ENCODE data around the gene SYT6. TPM values are rescaled to one million over a fixed set of nuclear protein-coding genes. Genes with fewer than 3 reads are reported as not detected.

Gene SYT6
- total RNA-seq, 1 donor from 2014 or later, result not detected

DNA sequence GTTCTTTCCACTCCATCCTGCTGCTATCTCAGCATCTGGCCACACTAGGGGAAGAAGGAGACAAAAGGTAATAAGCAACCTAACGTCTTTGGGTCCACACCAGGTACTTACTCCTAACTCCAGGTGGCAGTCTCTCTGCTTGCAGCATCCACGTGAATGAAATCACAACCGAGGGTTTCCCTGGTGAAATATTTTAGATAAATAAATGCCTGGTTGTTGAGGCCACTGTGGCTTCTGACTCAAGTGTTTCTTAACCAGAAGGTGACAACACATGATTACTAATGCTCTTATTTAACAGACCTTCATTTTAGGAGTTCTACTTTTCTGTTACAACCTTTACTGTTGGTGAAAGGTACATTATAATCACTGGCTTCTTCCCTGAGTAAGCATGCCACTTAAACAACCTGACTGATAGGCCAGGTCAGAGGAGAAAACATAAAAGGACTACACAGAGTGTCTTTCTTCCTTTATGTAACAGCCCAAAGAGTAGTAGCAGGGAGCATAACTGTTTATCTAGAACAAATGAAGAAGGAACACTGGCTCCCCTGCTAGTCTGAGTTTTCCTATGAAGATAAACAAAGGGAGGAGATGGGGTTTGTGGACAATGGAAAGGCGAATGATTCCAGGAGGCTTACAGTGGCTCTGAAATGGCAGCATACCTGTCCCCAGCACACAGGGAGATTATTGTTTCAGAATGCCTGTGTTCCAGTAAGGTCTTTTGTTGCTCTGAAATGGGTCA lies 59.9 kb downstream of the SYT6 start:
- DNase-seq (ENCODE audit: low read depth in 2 of 2), result no peak

DNA sequence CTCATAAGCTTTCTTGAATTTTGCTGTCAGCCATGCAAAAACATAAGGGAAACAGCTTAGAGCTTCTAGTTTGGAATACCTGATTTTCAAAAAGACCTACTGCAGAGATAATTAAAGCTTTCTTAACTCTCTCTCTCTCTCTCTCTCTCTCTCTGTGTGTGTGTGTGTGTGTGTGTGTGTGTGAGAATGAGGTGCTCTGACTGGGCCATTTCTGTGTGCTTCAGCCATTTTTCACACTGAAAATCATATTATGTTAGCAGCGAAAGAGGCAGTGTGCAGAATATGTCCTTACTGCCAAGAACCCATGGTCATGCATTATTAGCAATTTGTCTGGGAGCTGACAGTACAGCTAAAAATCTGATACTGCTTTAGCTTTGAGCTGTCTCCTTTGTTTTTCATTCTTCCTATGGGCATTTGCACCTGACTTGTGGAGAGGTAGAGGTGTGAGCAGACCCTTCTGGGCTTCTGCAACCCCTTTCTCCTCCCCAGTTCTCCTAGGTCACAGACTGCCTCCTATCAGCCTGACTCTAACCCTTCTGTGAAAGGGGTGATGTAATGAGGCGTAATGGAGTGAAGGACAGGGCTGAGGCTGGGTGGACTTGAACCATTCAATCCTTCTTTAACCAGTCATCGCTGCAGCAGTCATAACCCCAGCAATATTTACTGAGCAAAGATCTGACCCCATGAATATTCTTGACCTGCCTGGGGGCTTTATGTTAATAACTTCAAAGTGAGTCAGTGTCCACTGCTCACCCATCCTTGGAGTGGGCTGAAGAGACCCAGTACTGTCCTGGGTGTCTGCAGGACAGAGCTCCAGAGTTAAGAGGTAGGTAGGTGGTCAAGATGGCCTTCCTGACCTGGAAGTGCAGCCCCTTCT lies 61.2 kb downstream of the SYT6 start:
- no peak for DNase-seq (ENCODE audit: low read depth in 2 of 2)

DNA sequence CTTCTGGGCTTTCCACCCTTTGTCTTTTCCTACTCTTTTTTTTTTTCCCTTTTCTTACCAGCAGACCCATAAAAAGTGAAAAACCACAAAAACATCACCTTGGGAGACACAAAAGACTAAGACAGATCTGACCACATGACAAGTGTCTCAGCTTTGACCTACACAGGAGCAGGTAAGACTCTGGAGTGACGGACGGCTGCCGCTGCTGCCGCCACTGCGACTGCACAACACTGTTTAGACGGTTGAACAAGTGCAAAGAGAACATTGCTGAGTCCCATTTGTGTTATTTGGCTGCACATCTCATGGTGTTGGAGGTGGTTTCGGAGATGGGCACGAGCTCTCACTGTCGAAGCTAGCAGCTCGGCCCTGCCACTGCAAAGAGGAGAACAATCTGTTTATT lies 62.0 kb downstream of the SYT6 start:
- DNase-seq (ENCODE audit: low read depth in 2 of 2), result no peak

DNA sequence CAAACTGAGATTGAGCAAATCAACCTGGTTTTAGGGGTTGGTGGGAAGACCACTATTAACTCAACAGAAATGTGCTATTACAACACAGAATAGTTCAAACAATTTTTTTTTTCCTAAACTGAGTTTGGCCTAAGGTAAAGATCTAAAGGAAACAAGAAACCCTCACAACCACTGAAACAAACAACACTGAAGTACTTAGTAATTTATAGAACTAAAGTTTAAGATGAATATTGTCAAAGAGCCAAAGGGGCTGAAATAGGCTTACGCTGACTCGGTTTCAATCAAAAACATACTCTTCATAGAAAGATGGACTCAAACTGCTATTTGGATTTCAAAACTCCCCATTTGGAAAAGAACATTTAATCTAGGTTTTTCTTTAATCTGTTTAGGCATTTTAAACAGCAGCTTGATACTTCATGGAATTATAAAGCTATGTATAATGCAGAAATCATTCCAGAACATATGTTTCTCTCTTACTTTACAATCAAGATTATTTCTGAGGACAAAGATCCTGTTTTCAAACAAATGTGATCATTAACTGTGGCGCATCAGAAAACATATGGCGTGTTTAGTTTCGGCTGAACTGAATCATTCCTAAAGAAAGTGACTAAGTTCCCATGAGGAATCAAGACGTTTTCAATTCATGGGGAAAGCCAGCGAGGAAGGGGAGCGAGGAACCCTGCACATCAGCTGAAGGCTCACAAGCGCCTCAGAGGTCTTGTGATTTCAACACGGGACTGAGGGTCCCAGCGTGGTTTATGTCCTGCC lies 62.7 kb downstream of the SYT6 start:
- no peak for DNase-seq (ENCODE audit: low read depth in 2 of 2)

DNA sequence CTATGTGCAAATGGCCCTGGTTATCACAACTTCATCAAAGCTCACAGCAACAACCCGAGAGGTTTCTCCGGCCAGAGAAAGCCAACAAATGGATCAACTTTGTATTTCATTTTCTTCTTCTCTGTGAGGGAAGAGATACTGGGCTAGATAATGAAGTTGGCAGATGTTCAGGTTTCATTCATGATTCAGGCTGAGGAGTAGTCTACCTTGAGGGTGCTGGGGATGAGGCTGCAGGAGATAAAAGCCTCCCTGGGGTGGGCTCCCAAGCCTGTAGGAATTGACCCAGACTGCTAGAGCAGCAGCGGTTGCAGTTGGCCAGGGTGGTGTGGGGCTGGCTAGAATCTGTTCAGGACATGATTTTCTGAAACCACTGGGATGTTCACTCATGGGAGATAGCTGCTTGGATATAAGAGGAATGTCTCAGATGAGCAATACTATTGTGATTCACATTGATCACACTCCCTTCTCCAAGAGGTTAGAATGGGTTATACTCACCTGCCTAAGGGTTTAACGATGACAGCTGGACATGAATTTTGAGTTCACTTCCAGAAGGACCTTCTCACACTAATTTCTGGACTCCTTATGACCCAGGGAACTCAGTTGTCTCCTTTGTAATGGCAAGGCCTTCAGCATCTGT lies 64.0 kb downstream of the SYT6 start:
- no peak for DNase-seq (ENCODE audit: low read depth in 2 of 2)

DNA sequence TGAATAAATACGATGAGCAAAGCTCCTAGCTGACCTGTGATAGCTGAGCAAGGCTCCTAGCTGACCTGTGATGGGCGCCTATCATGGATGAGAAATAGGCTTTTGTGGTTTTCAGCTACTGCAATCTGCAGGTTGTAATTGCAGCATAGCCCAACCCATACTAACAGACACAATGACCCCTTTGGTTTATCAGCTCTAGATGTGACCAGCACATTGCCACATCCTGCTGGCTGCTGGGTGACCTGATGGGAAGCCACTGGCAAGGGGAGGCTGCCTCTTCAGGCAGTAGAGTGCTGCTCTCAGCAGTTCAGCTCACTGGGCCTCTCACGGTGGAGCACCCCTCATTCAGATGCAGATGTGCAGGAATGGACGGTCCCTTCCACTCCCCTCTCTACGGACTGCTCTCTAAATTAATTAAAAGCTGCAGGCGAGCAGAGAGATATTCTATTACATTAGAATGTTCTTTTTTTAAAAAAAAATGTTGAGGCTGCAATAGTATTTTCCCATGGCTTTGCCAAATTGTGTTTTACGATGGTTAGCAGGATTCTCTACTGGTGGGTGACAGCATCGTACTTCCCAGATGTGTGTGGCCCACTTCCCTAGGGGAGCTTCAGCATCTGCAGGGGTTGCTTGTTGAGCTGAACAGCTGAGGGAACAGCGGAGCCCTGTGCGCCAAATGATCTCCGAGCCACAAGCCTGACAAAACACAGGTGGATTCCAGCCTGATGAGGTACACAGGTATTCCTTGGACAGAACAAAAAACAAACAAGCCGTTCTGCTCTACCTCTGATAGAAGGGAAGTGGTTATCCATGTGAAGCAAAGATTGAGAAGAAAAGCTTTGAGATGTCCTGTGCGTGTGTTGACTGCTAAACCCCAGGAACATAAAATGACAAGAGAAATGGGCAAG lies 65.0 kb downstream of the SYT6 start:
- no peak for DNase-seq (ENCODE audit: low read depth in 2 of 2)

DNA sequence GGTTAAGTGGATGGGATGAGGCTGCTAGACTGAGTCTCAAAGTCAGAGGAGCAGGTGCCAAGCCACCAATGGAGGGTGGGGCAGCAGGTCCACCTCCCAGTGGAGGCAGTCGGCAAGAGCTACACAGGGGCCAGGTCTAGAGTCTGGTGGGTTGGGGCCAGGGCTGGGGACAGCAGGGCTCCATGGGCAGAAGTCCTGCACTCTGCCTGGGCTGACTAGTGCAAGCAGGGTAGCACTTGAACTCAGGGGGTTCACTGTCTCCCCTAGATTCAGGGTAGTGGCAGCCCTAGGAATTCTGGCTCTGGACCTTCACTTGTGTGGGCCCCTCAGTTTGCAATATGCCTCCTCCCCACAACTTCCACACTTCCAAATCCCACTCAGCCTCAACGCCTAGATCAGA lies 66.2 kb downstream of the SYT6 start:
- no peak for DNase-seq (ENCODE audit: low read depth in 2 of 2)

DNA sequence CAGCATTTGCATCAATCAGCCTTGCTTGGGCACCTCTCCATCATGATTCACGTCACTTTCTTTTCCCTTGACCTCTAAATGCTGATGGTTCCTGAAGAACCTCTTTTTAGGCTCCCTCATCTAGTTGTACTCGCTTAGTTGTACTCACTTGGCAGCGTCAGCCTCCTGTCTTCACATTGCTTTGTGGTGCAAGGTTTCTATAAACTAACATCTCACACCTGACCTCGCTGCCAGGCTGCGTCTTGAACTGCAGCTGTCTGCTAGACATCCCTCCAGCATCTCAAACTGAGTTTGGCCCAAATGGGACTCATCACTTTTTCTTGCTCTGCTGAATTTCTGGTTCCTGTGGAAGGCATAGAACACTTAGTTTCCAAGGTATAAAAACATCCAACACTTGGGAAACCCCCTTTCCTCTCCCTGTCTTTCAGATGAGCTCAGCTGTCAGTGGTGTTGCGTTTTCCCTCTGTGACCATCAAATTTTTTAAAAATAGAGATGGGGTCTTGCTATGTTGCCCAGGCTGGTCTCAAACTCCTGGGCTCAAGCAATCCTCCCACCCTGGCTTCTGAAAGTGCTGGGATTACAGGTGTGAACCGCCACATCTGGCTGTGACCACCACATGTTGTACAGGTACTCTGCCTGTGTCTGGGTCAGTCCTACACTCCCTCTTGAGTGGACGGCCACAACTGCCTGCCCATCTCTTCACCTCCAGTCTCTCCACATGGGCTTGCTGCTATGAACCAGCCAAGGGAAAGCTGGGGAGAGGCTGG lies 66.9 kb downstream of the SYT6 start:
- DNase-seq (ENCODE audit: low read depth in 2 of 2), result no peak

DNA sequence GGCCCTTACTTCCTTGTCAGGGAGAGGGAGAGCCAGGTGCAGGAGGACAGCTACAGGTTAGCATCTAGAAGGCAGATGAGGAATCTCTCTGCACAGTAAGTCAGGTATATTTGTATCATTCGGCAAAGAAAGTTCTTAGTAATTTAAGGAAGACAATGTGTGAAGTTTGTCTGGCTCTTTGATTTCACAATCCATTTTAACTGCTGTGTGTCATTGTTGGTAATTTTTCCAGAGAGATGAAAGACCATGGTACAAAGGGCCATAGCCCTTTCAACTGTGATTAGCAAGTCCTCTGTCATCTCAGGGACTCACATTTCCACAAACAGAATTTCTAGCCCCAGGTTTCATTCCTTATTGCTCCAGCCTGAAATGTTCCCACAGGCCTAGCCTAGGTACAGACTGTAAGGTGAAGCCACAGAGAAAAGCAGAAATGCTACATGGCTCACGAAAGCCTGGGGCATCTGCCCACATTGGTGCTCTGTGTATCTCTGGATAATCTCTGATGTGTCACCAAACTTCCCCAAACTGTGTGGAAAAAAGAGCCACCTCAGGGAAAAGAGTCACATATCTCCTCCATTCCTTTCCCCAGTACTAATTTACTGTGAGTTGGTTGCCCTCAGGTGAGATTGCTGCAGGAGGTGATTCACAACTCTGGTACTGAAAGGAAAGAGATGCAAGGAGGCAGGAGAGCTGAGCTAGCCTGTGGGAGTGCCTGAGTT lies 70.6 kb downstream of the SYT6 start:
- no peak for DNase-seq (ENCODE audit: low read depth in 2 of 2)

DNA sequence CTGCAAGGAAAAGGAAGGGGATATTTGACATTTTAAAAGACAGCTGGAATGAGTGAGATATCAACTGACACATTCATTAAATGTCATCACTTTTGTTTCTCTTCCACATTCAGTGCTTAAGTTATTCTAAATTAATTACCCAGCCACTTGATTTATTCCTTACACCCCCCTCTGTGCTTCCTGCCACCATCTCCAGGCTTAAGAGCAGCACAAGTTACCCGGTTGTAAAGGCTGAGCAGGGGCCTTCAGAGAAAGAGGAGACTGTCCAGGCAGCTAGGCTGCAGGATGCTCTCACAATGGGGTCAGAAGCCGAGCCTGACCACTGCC lies 71.4 kb downstream of the SYT6 start:
- no peak for DNase-seq (ENCODE audit: low read depth in 2 of 2)

DNA sequence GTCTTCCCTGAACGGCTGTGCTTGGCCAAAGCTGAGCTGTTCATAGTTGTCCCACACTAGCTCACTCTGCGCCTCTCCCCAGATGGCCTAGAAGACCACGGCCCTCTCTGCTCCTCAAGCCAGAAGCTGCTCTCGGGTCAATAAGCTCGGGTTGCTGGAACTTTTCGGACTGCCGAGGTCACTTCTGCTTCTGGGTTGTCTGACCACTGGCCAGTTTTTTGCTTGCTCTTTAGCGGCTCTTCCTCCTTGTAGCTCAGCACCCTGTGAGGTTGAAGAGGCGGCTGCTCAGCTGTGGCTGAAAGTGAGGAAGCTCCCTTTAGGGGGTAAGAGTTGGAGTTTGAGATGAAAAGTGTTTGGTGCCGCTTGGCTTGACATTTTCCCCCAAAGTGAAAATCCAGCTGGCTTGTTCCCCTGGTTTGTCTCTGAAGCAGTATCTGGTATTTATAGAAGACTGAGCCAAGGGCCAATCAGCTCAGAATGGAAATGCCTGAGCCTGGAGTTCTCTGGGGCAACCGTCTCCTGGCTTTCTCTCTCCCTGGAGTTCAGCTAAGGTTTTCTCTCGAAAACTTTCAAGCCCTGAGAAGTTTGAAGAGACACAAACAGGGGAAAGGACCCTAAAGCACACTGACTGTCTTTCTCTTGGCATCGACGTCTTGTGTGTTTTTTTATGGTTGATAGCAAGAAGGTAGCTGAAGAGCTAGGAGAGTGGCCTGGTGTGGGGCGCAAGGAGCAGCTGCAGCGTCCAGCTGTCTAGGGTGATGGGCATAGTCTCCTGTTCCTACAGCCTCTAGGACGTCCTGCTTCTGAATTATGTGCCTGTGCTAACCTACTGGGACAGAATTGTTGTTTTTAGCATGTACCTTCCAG lies 72.0 kb downstream of the SYT6 start:
- no peak for DNase-seq (ENCODE audit: low read depth in 2 of 2)

DNA sequence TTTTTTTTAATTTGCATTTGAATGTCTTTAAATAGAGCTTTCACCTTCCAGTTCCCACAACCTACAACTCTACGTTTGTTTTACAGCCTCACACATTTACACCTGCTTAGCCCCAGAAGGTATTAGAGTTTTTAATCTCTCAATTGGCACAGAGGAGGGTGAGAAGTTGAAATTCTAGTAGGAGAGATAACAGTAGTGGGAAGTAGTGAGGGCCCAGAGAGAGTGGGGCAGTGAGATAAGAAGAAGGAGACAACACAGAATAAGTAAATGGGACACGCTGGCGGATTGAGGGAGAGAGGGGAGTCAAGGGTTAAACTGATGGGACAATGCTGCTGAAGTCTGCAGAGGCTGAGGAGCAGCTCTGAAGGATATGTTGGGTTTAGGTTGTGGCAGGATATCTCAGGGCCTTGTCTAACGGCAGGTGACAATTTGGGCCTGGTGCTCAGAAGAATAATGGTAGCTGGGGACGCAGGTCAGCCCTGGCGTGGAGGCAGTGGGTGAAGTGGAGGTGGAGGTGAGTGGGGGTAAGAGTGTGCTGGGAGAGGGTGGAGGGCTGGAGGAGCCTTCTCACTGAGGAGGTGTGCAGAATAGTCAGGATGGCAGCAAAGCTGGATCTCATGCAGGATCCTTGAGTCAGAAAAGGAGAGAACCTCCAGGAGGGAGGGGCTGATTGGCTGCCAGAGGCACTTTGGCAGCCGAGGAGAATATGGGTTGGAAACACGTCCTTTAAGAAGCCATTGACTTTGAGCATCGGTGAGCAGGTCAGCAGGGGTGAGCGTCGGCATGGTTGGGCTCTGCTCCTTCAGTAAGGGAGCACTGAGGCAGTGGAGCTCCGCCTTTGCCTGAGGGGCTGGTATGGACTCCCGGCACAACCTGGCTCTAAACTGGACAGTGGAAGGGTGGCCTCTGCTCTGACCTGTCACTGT lies 72.9 kb downstream of the SYT6 start:
- DNase-seq (ENCODE audit: low read depth in 2 of 2), result no peak

DNA sequence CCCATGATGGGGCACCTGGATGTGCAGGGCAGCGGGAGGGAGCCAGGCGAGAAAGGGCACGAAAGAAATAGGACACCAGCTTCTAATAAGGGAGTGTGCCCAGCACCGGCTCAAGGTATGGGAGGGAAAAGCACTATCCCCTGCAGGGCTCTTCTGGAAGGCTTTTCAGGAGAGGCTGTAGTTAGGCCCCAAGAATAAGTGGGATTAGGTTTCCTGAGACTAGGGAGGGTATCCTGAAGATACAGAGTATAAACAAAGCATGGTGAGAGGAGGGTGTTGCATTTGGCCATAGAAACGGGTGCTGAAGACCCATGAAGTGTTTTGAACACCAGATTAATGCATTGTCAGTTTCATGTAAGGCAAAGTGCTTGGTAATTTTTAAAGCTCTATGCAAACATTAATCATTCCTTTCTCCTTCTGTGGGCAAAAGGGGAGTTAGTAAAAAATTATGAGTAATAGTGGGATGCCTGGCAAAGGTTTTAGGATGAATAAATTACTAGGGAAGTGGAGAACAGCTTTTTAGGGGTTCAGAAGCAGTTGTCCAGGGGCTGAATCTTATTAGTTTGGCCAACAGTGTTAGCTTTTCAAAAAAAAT lies 74.0 kb downstream of the SYT6 start:
- DNase-seq (ENCODE audit: low read depth in 2 of 2), result no peak

DNA sequence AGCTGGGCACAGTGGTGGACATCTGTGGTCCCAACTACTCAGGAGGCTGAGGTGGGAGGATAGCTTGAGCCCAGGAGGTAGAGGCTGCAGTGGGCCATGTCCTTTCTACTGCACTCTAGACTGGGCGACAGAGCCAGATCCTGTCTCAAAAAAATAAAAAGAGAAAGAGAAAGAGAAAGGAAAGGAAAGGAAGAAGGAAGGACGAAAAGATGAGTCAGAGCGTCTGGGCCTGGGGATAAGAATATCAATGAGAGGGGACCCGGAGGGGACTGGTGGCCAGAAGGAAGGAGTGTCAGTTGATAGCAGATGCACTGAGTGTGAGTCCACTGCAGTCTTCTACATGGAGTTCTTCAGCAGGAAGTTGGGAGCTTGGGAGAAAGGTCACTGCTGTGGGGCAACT lies 75.6 kb downstream of the SYT6 start:
- no peak for DNase-seq (ENCODE audit: low read depth in 2 of 2)

DNA sequence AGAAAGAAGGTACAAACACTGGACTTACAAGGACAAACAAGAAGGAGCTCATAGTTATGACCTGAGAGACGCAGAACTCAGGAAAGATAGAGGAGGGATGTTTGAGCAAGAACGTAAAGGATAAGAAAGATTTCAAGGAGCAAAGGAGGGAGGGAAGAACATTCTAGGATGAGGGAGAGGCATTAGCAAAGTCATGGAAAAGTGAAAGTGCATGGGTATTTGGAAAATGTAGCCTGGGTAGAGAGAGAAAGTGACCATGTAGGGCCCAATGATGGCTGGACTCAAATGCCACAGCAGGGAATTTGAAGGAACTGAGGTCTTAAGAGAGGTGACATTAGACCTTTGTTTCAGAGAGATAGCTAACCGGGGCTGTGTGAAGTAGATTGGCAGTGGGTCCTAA lies 76.5 kb downstream of the SYT6 start:
- no peak for DNase-seq (ENCODE audit: low read depth in 2 of 2)

DNA sequence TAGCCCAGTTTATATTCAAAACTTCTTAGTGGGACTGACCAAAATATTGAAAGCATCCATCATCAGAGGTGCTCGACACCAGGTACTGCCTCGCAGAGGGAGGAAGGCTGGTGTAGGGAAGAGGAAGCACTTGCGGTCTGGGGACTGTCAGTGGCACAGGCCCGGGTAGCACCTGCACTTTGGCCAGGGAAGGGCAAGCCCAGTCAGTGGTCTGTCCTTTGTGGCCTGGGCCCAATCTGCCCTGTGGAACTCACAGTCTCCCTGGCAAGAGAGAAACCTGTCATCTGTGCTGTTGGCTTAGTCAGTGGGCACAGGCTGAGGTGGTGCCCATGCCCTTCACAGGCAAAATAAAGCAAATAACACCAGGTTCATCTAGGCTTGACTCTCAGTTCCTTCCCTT lies 77.4 kb downstream of the SYT6 start:
- no peak for DNase-seq (ENCODE audit: low read depth in 2 of 2)

Measured in lung microvascular endothelial cell (primary cell).